Right cardiac atrium (tissue), 5 donors: ENCODE results near the gene VANGL2. TPM values are rescaled to one million over a fixed set of nuclear protein-coding genes. Genes with fewer than 3 reads are reported as not detected.

Experiments used
- ATAC-seq, 2 donors: fragments of 200-7000 bp; cut with Tn5 transposase; one replicate each; pipeline versions ENCODE4 v1.8.0 to v1.9.1; 2020; ENCODE audit warnings: moderate library complexity in 2 of 2, mild to moderate bottlenecking in 1 of 2
- DNase-seq, 3 donors: peaks; one replicate each; pipeline ENCODE4 v3.0.0-alpha.2; 2020
- H3K27ac ChIP-seq: one replicate; pipeline ENCODE4 v1.5.1; 2013; ENCODE audit warnings: mild to moderate bottlenecking, low read length, control low read depth, moderate library complexity
- H3K27me3 ChIP-seq: one replicate; pipeline ENCODE4 v1.6.1; 2013; ENCODE audit not compliant: control insufficient read depth, insufficient read depth
- H3K4me1 ChIP-seq: one replicate; pipeline ENCODE4 v1.6.1; 2013; ENCODE audit warnings: low read length; ENCODE audit not compliant: control insufficient read depth, insufficient read depth
- H3K4me3 ChIP-seq: one replicate; pipeline ENCODE4 v1.5.1; 2013; ENCODE audit warnings: low read length, control low read depth
- H3K9me3 ChIP-seq: one replicate; pipeline ENCODE4 v1.6.1; 2013; ENCODE audit warnings: low read length; ENCODE audit not compliant: control insufficient read depth
- WGBS: extraction: QIAGEN DNeasy Blood & Tissue Kit; methylation state at CpG from one replicate; pipeline ENCODE4 v1.1.7; 2013; 5-methylcytosine and 5-hydroxymethylcytosine counted together
- intact Hi-C, 4 donors: fragments of 100-400 bp; cut with DNase I; formaldehyde crosslinking; loops; one replicate each; pipeline versions ENCODE4 v1.11.0 to v1.14.0; 2022 to 2023
- long read RNA-seq, 4 donors: library from polyadenylated mRNA; unstranded; transcript quantifications; one replicate each; pipeline ENCODE4 v2.0.0, GENCODE V29; 2020 to 2021
- polyA plus RNA-seq: library from polyadenylated mRNA; stranded (reverse); fragments of 200-250 nt; gene quantifications from one replicate; pipeline ENCODE4 v1.2.3, GENCODE V29; 2013
- total RNA-seq, 4 donors: library from RNA; stranded (reverse); fragmentation: NEBNext Ultra II Directional; extraction: Animal tissue kit (Norgen Biotek cat#: 25700); gene quantifications; one replicate each; pipeline ENCODE4 v1.2.1, GENCODE V29; 2021
- donor health status: healthy with polysubstance abuse.
- donor health status: DM: no; HTN: yes; CAD: no.
- donor health status: DM: no; HTN: no; CAD: no.
- donor health status: DM: no; HTN: yes; CAD: no; lungs with severe emphysema.
- donor health status: DM: yes; HTN: yes; CAD: no.

VANGL2 gene
- total RNA-seq (10 to 100 TPM in 2 of 4 donors, 1 to 10 TPM in 2; 8.3 to 11.4 (median 9.5) TPM), polyA plus RNA-seq (4.7 TPM)
- long read RNA-seq, donor 1, partial matches to known transcripts = 0 of 4 reads
- long read RNA-seq, donor 1, other reads (novel, unspliced or antisense) = 4 of 4 reads
- long read RNA-seq, donor 2, partial matches to known transcripts = 2 of 2 reads
- long read RNA-seq, donor 2, other reads (novel, unspliced or antisense) = 0 of 2 reads
- long read RNA-seq, donor 3, partial matches to known transcripts = 0 of 4 reads
- long read RNA-seq, donor 3, other reads (novel, unspliced or antisense) = 4 of 4 reads
- long read RNA-seq, donor 4, partial matches to known transcripts = 0 of 6 reads
- long read RNA-seq, donor 4, other reads (novel, unspliced or antisense) = 6 of 6 reads

- WGBS = under 1% methylated on average over 34 of the region's 34 CpGs
- H3K4me1 ChIP-seq = peaks cover 18% of the 10 kb centered on the region
- no peaks in the 10 kb centered on the region for H3K27me3 ChIP-seq
- peak; percentile 79 to 81 for ATAC-seq
- peak within 1 kb of the TSS; percentile 97 for H3K4me3 ChIP-seq
- intact Hi-C loops = no loop called here
- H3K27ac ChIP-seq = no peak within 1 kb of the TSS
- no peaks in the 10 kb centered on the region for H3K9me3 ChIP-seq
- DNase-seq = peak; percentile 87 to 95 (median 95)
Measured at GRCh38 chr1:160400223-160400645, at the start of gene VANGL2. Gene VANGL2, plus strand, starts transcription at chr1:160400564. Its CDS starts 15,274 bp downstream, at chr1:160415838.

- peak; percentile 58 to 67 for ATAC-seq
Measured at GRCh38 chr1:160351629-160352028, 48.7 kb upstream of the VANGL2 start.

GRCh38 chr1:160352555-160352954 lies 47.8 kb upstream of the VANGL2 start:
- Histone ChIP-seq H3K27ac (no peak overlapping the region), H3K4me1 (no peaks in the 10 kb centered on the region), H3K9me3 (no peaks in the 10 kb centered on the region), H3K4me3 (no peak overlapping the region), H3K27me3 (no peaks in the 10 kb centered on the region)
- intact Hi-C loops = no loop called here
- 90% methylated on average over 8 of the region's 8 CpGs for WGBS
- ATAC-seq = no peak
- no peak for DNase-seq

More at GRCh38 chr1:160351629-160352028, 48.7 kb upstream of the VANGL2 start:
- peak overlapping the region; percentile 89 for H3K27ac ChIP-seq
- WGBS = 64% methylated on average over 4 of the region's 4 CpGs
- H3K4me1 ChIP-seq = no peaks in the 10 kb centered on the region
- intact Hi-C loops = no loop called here
- H3K4me3 ChIP-seq = no peak overlapping the region
- no peaks in the 10 kb centered on the region for H3K27me3 ChIP-seq
- H3K9me3 ChIP-seq = no peaks in the 10 kb centered on the region
- peak in 1 of 3 donors; percentile 65 for DNase-seq

GRCh38 chr1:160353223-160353622 lies 47.1 kb upstream of the VANGL2 start:
- no peaks in the 10 kb centered on the region for H3K9me3 ChIP-seq
- intact Hi-C loops = no loop called here
- no peak for ATAC-seq
- no peaks in the 10 kb centered on the region for H3K27me3 ChIP-seq
- H3K4me1 ChIP-seq = no peaks in the 10 kb centered on the region
- H3K27ac ChIP-seq = no peak overlapping the region
- no peak for DNase-seq
- WGBS = 96% methylated on average over 2 of the region's 2 CpGs
- H3K4me3 ChIP-seq = no peak overlapping the region

- Histone ChIP-seq H3K27me3 (no peaks in the 10 kb centered on the region), H3K4me1 (no peaks in the 10 kb centered on the region), H3K9me3 (no peaks in the 10 kb centered on the region), H3K4me3 (no peak overlapping the region), H3K27ac (no peak overlapping the region)
- ATAC-seq = no peak
- no peak for DNase-seq
- 77% methylated on average over 5 of the region's 5 CpGs for WGBS
- intact Hi-C loops = no loop called here
Measured at GRCh38 chr1:160354388-160354985, 45.9 kb upstream of the VANGL2 start.

GRCh38 chr1:160357286-160358002 lies 42.9 kb upstream of the VANGL2 start:
- no peak for DNase-seq
- no peak overlapping the region for H3K27ac ChIP-seq
- ATAC-seq = no peak
- WGBS = 84% methylated on average over 7 of the region's 7 CpGs
- intact Hi-C loops = no loop called here
- no peaks in the 10 kb centered on the region for H3K9me3 ChIP-seq
- H3K4me1 ChIP-seq = no peaks in the 10 kb centered on the region
- no peak overlapping the region for H3K4me3 ChIP-seq
- no peaks in the 10 kb centered on the region for H3K27me3 ChIP-seq

- H3K4me1 ChIP-seq = no peaks in the 10 kb centered on the region
- H3K4me3 ChIP-seq = no peak overlapping the region
- DNase-seq = no peak
- H3K27me3 ChIP-seq = no peaks in the 10 kb centered on the region
- no peak for ATAC-seq
- WGBS = 74% methylated on average over 4 of the region's 4 CpGs
- intact Hi-C loops = no loop called here
- no peak overlapping the region for H3K27ac ChIP-seq
- no peaks in the 10 kb centered on the region for H3K9me3 ChIP-seq
Measured at GRCh38 chr1:160358073-160358472, 42.3 kb upstream of the VANGL2 start.

GRCh38 chr1:160359559-160360226 lies 40.7 kb upstream of the VANGL2 start:
- H3K27ac ChIP-seq = no peak overlapping the region
- WGBS = 81% methylated on average over 9 of the region's 9 CpGs
- no peak for DNase-seq
- no peak overlapping the region for H3K4me3 ChIP-seq
- no peaks in the 10 kb centered on the region for H3K27me3 ChIP-seq
- no peak for ATAC-seq
- intact Hi-C loops = no loop called here
- no peaks in the 10 kb centered on the region for H3K4me1 ChIP-seq
- H3K9me3 ChIP-seq = no peaks in the 10 kb centered on the region

GRCh38 chr1:160360227-160360695 lies 40.1 kb upstream of the VANGL2 start:
- intact Hi-C loops = no loop called here
- H3K9me3 ChIP-seq = no peaks in the 10 kb centered on the region
- DNase-seq (no peak), ATAC-seq (peak in 1 of 2 donors; percentile 33)
- H3K4me3 ChIP-seq = no peak overlapping the region
- no peak overlapping the region for H3K27ac ChIP-seq
- no peaks in the 10 kb centered on the region for H3K27me3 ChIP-seq
- 74% methylated on average over 8 of the region's 8 CpGs for WGBS
- H3K4me1 ChIP-seq = no peaks in the 10 kb centered on the region

- ATAC-seq (no peak), DNase-seq (no peak)
- no peaks in the 10 kb centered on the region for H3K4me1 ChIP-seq
- 64% methylated on average over 2 of the region's 2 CpGs for whole genome bisulfite sequencing
- no peak overlapping the region for H3K27ac ChIP-seq
- intact Hi-C loops = no loop called here
- H3K27me3 ChIP-seq = no peaks in the 10 kb centered on the region
- no peak overlapping the region for H3K4me3 ChIP-seq
- H3K9me3 ChIP-seq = no peaks in the 10 kb centered on the region
Measured at GRCh38 chr1:160361199-160361598, 39.2 kb upstream of the VANGL2 start.
